Renal cortex interstitium (tissue), 11 donors: ENCODE measurements around the gene TRIM17. TPM values are rescaled to one million over a fixed set of nuclear protein-coding genes. Genes with fewer than 3 reads are reported as not detected.

Experiments
- DNase-seq, 11 donors: peaks; one replicate each; pipeline ENCODE4 v3.0.0-alpha.2; 2013; ENCODE audit warnings: low read depth in 9 of 11, low spot score in 4 of 11; ENCODE audit errors: extremely low read depth in 1 of 11
- polyA plus RNA-seq, 3 donors: library from polyadenylated mRNA; unstranded; fragments of 120-200 nt; gene quantifications; one replicate each; pipeline ENCODE4 v1.2.1, GENCODE V29; 2013; ENCODE audit not compliant: insufficient read length in 3 of 3

Gene TRIM17
- polyA plus RNA-seq, 3 donors = 8.6 to 12.3 (median 9.4) TPM

- DNase-seq = no peak
These were observed 42.7 kb downstream of the TRIM17 start for GRCh38 chr1:228373681-228374571.

DNA sequence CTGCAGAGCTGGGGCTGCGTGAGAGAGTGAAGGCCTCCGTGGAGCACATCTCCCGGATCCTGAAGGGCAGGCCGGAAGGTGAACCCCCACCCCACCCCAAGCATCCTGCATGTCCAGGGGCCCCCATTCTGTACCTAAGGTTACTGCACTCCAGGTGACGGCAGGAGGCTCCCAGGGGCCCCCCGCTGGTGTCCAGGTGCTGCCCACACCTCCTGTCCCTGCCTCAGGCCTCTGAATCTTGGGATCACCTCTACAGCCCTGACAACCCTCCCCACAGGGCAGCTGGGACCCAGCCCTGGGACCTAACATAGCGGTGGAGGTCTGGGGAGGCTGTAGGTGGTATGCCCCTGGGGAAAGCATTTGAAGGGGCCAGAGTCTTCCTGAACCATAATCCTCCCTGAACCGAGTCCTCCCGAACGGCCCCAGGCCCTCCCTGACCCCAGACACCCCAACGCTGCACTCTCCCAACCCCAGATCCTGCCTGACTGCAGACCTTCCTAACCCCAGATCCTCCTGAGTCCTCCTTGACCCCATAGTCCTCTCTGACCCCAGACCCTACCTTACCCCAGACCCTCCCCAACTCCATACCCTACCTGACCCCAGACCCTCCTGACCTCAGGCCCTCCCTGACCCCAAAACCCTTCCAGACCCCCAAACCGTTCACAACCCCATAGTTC lies 43.5 kb downstream of the TRIM17 start:
- no peak for DNase-seq

DNA sequence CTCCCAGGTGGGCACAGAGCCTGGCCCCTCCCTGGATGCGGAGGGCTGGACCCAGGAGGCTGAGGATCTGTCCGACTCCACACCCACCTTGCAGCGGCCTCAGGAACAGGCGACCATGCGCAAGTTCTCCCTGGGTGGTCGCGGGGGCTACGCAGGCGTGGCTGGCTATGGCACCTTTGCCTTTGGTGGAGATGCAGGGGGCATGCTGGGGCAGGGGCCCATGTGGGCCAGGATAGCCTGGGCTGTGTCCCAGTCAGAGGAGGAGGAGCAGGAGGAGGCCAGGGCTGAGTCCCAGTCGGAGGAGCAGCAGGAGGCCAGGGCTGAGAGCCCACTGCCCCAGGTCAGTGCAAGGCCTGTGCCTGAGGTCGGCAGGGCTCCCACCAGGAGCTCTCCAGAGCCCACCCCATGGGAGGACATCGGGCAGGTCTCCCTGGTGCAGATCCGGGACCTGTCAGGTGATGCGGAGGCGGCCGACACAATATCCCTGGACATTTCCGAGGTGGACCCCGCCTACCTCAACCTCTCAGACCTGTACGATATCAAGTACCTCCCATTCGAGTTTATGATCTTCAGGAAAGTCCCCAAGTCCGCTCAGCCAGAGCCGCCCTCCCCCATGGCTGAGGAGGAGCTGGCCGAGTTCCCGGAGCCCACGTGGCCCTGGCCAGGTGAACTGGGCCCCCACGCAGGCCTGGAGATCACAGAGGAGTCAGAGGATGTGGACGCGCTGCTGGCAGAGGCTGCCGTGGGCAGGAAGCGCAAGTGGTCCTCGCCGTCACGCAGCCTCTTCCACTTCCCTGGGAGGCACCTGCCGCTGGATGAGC lies 44.3 kb downstream of the TRIM17 start:
- peak in 7 of 11 donors; percentile 13 to 71 (median 49) for DNase-seq

GRCh38 chr1:228371741-228372182 lies 44.9 kb downstream of the TRIM17 start:
- no peak for DNase-seq

DNA sequence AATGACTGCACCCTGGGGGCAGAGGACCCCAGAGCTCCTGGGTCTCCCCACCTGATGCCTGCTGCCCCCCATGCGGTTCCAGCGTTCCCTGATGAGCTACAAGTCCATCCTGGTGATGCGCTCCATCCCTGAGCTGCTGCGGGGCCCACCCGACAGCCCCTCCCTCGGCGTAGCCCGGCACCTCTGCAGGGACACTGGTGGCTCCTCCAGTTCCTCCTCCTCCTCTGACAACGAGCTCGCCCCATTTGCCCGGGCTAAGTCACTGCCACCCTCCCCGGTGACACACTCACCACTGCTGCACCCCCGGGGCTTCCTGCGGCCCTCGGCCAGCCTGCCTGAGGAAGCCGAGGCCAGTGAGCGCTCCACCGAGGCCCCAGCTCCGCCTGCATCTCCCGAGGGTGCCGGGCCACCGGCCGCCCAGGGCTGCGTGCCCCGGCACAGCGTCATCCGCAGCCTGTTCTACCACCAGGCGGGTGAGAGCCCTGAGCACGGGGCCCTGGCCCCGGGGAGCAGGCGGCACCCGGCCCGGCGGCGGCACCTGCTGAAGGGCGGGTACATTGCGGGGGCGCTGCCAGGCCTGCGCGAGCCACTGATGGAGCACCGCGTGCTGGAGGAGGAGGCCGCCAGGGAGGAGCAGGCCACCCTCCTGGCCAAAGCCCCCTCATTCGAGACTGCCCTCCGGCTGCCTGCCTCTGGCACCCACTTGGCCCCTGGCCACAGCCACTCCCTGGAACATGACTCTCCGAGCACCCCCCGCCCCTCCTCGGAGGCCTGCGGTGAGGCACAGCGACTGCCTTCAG lies 45.5 kb downstream of the TRIM17 start:
- no peak for DNase-seq

DNA sequence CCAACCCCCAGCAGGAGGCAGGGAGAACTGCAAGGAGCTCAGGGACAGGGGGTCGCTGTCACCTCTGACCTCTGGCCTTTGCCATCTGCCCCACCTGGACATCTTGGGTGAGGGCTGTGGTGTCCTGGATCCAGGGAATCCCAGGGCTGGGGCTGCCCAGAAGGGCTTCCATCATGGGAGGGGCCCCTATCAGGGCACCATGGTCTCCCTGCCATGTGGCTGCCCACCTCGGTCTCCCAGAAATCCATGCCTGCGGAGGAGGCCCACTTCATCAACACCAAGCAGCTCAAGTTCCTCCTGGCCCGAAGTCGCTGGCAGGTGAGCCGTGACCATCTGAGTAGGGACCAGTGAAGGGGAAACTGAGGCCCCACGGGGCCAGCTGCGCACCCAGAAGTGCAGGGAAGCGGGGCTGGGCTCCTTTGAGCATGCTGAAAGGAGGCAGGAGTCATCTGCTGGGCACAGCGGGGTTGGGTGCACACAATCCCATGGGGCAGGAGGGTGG lies 46.2 kb downstream of the TRIM17 start:
- DNase-seq = no peak

DNA sequence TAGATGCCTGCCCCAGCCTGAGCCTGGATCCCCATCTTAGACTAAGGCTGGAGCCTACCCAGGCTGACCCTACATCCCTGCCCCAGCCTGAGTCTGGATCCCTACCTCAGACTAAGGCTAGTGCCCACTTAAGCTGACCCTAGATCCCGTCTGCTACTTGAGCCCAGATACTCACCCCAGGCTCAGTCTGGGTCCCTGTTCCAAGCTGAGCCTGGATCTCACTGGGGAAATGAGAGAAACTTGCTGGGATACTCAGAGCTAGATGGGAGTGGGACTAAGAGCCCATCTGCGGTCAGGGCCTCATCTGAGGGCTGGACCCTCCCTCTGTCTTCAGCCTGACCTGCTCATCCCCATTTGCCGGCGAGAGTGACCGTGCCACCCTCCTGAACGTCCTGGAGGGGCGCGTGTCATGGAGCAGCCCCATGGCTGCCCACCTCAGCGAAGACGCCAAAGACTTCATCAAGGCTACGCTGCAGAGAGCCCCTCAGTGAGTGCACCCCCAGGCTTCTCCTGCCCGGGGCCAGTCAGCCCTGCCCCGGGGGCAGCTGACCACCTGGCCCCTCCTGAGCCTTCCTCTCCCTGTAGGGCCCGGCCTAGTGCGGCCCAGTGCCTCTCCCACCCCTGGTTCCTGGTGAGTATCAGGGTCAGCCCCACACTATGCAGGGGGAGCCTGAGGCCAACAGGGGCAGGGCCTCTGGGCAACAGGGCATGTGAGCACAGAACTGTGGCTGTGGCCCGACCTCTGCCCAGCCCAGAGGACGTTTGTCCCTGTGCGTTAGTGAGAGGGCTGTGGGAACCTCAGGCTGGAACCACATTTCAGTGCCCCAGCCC lies 46.8 kb downstream of the TRIM17 start:
- no peak for DNase-seq

DNA sequence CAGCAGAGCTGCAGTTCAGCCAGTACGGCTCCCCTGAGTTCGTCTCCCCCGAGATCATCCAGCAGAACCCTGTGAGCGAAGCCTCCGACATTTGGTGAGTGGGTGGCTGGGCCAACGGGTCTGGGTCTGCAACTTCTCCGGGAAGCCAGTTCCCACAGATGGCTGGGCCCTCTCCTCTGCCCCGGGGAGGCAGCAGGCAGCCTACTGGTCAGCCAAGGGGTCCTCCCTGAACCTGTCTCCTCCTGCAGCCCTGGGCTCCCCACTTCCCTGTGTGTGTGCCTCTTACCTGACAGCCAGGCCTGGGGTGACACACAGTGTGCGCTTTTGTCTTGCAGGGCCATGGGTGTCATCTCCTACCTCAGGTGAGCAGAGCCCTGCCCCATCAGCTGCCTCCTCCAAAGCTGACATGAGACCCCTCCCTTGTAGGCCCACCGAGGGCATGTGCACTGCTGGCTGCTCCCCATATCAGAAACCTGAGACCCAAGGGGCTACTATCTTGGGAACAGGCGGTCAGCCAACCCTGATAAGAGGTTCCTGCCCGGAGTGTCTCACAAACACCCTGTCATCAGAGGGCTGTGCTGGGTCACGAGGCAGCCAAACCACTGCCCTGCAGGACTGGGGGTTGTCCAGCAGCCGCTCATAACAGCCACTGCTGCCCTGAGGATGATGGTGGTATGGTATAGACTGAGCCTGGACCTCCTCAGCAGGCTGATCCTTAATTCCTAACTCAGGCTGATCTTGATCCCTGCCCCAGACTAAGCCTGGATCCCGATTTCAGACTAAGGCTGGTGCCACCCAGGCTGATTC lies 47.7 kb downstream of the TRIM17 start:
- no peak for DNase-seq

DNA sequence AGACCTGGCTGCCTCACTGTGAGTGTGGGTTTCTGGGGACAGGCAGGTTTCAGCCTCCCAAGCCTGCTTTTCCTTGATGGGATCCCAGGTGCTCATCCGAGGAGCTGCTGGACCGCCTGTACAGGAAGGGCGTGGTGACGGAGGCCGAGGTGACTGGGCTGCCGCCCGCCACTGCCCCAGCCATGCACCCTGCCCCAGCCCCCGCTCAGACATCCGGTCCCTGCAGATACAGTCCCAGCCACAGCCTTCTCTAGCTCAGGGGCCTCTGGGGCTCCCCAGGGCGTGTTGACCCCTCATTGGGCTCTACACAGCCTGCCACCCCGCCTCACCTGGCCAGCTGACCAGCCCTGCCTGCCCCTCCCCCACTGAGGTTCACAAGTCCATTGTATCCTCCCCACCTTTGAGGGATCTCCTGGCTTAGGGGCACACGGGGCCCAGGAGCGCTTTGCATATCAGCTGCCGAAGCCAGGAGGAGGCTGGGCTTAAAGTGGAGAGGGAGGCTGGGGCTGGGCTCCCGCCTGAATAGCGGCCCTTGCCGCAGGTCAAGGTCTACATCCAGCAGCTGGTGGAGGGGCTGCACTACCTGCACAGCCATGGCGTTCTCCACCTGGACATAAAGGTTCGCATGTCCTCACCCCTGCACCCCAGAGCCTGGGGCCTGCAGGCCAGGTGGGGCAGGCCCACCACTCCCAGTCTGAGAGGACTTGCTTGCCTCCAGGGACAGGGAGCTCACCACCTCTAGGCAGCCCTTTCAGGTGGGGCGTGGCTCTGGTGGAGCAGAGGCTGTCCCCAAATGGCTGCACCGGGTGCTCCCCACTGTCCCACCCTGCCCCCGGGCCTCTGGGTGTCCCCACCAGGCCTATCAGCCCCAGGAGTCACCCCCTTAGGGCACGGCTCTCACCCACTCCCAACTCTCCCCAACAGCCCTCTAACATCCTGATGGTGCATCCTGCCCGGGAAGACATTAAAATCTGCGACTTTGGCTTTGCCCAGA lies 48.6 kb downstream of the TRIM17 start:
- DNase-seq = no peak

DNA sequence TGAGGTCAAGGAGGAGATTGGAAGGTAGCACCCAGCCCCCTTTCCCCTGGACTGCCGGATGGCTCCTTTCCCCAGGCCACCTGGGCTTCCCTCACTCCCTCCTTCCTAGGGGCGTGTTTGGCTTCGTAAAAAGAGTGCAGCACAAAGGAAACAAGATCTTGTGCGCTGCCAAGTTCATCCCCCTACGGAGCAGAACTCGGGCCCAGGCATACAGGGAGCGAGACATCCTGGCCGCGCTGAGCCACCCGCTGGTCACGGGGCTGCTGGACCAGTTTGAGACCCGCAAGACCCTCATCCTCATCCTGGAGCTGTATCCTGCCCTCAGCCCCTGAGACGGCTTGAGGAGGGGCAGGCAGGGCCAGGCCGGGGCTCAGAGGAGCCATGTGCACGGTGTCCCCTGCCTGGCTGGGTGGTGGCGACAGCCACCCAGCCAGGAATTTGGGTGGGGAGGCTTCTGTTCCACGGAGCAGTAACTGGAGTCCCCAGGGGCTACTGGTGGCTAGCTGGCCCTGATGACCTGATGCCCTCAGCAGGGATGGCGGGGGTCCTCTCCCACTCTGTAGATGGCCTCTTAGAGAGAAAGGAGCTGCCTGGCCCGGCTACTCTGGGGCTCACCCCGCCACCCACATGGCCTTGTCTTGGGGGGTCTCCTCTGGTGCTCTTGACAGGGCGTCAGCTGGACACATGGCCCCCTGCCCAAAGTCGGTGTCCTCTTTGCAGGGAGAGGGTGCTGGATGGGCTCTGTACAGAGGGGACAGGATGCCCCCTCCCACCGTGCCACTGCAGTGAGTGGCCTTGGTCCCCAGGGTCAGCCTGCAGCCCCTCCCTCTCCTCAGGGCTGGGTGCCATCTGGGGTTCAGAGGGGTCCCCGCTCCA lies 49.6 kb downstream of the TRIM17 start:
- DNase-seq = no peak

- no peak for DNase-seq
These were observed 50.4 kb downstream of the TRIM17 start for GRCh38 chr1:228366062-228366865.

- no peak for DNase-seq
These were observed 51.2 kb downstream of the TRIM17 start for GRCh38 chr1:228365271-228366061.

GRCh38 chr1:228364706-228365213 lies 51.9 kb downstream of the TRIM17 start:
- DNase-seq = no peak
